A673 (cell line): Measurements from ENCODE around the gene PPARA.

Source experiments
- CTCF ChIP-seq: fragments of 300-800, 200-600 bp; sonication (generic); conservative IDR thresholded peaks from 2 replicates; pipeline ENCODE4 v1.5.1; 2017; ENCODE audit warnings: low read depth, mild to moderate bottlenecking, antibody characterized with exemption, low read length, moderate library complexity, mixed read lengths
- EZH2 ChIP-seq: fragments of 200-600 bp; sonication (generic); IDR thresholded peaks from 2 replicates; pipeline ENCODE4 v1.6.1; 2017; ENCODE audit warnings: borderline replicate concordance, low read depth, mild to moderate bottlenecking, mixed read lengths, antibody characterized with exemption, low read length; ENCODE audit not compliant: poor library complexity, severe bottlenecking

GRCh38 chr22:46187862-46188261 lies 37.5 kb downstream of the PPARA start:
- TF ChIP-seq CTCF = no peak
- TF ChIP-seq EZH2 = no peak
